Heart left ventricle (tissue), 16 donors: ENCODE results near the gene DRGX. TPM values are rescaled to one million over a fixed set of nuclear protein-coding genes. Genes with fewer than 3 reads are reported as not detected.

Experiments used
- ATAC-seq, 4 donors: fragments of 200-7000 bp; cut with Tn5 transposase; one replicate each; pipeline ENCODE4 v1.9.1; 2020 to 2022; ENCODE audit warnings: moderate library complexity in 4 of 4, mild to moderate bottlenecking in 3 of 4, moderate number of reproducible peaks in 1 of 4
- DNase-seq, 5 donors: peaks; one replicate each; pipeline ENCODE4 v3.0.0-alpha.2; 2020
- H3K27ac ChIP-seq, 12 donors: fragments of 200-600 bp; sonication (generic) in 4 of 12; one replicate each; pipeline versions ENCODE4 v1.5.0 to v1.8.0; 2016 to 2022; ENCODE audit warnings: mild to moderate bottlenecking in 2 of 12
- H3K27me3 ChIP-seq, 9 donors: fragments of 200-600 bp; sonication (generic) in 2 of 9; one replicate each; pipeline versions ENCODE4 v1.5.1 to v1.8.0; 2016 to 2022; ENCODE audit warnings: mild to moderate bottlenecking in 3 of 9
- H3K36me3 ChIP-seq, 9 donors: fragments of 200-600 bp; sonication (generic) in 2 of 9; one replicate each; pipeline versions ENCODE4 v1.5.0 to v1.8.0; 2018 to 2022; ENCODE audit warnings: mild to moderate bottlenecking in 2 of 9
- H3K4me1 ChIP-seq, 12 donors: fragments of 200-600 bp; sonication (generic) in 4 of 12; one replicate each; pipeline versions ENCODE4 v1.5.0 to v1.8.0; 2016 to 2022; ENCODE audit warnings: mild to moderate bottlenecking in 3 of 12
- H3K4me3 ChIP-seq, 12 donors: fragments of 200-600 bp; sonication (generic) in 4 of 12; one replicate each; pipeline versions ENCODE4 v1.5.0 to v1.8.0; 2017 to 2022; ENCODE audit warnings: mild to moderate bottlenecking in 9 of 12, moderate library complexity in 4 of 12
- H3K9me3 ChIP-seq, 12 donors: fragments of 200-600 bp; sonication (generic) in 4 of 12; one replicate each; pipeline versions ENCODE4 v1.5.0 to v1.8.0; 2016 to 2022; ENCODE audit warnings: mild to moderate bottlenecking in 1 of 12
- POLR2A ChIP-seq, 2 donors: fragments of 450-650 bp; IDR thresholded peaks; one replicate each; pipeline ENCODE4 v1.6.1; 2017; ENCODE audit warnings: antibody characterized with exemption in 2 of 2, mild to moderate bottlenecking in 2 of 2, moderate library complexity in 2 of 2
- WGBS, 4 donors: extraction: QIAGEN DNeasy Blood & Tissue Kit in 2 of 4; methylation state at CpG; one replicate each; pipeline versions ENCODE4 v1.1.5 to v1.1.7; 2013 to 2018; 5-methylcytosine and 5-hydroxymethylcytosine counted together
- intact Hi-C, 10 donors: fragments of 100-400 bp; cut with DNase I; formaldehyde crosslinking; loops; one replicate each; pipeline versions ENCODE4 v1.11.1 to v1.14.2; 2022
- polyA plus RNA-seq, 2 donors: library from polyadenylated mRNA; stranded (reverse); fragments of 200-250 nt; gene quantifications; one replicate each; pipeline ENCODE4 v1.2.3, GENCODE V29; 2013
- total RNA-seq, 9 donors: library from RNA; depleted of rRNA in 2 of 9; stranded (reverse); fragments of >200 nt in 2 of 9; fragmentation: NEBNext Ultra II Directional in 3 of 9; extraction: Animal tissue kit (Norgen Biotek cat#: 25700) in 3 of 9; gene quantifications; one replicate each; pipeline versions ENCODE4 v1.1.0 to v1.2.4, GENCODE V29; 2016 to 2023
- TF ChIP-seq, protein P1 (sequence below), 12 donors: fragments of 200-600 bp; sonication (generic) in 4 of 12; IDR thresholded peaks; one replicate each; pipeline versions ENCODE4 v1.5.0 to v1.8.0; 2018 to 2022; ENCODE audit warnings: antibody characterized with exemption in 12 of 12, mild to moderate bottlenecking in 5 of 12
- donor health status: ischemic (EF 13 %, LVEDD 7.1; RV severe dilation, severe dysfunction).
- donor health status: healthy with polysubstance abuse.
- donor health status: DM: no; HTN: yes; CAD: no.
- donor health status: DM: no; HTN: no; CAD: no.
- donor health status: ischemic (EF 25% LVEDD 6.9; RV normal size, moderate dysfunction).
- donor health status: ischemic (EF 25% LVEDD 5.7; RV mildly dilated, moderate dysfunction).
- donor health status: healthy.
- donor health status: DM: yes; HTN: yes; CAD: no.
- donor health status: ischemic (EF 35%, LVEDD 5.7; RV mildly dilated, moderate dysfunction).
- donor health status: nonischemic (EF 11% LVEDD 7.7; RV severe dilation, severe dysfunction).
- donor health status: DM: yes; HTN: yes; CAD: no.
- donor health status: PGD.
- donor health status: ischemic (EF 29% LVEDD 5.4; RV normal size, mild dysfunction).
- donor health status: nonischemic (EF 23%, LVEDD 6.1; RV moderate dilation, normal function).

DRGX gene
- total and polyA plus RNA-seq, 11 donors, result not detected

DNA sequence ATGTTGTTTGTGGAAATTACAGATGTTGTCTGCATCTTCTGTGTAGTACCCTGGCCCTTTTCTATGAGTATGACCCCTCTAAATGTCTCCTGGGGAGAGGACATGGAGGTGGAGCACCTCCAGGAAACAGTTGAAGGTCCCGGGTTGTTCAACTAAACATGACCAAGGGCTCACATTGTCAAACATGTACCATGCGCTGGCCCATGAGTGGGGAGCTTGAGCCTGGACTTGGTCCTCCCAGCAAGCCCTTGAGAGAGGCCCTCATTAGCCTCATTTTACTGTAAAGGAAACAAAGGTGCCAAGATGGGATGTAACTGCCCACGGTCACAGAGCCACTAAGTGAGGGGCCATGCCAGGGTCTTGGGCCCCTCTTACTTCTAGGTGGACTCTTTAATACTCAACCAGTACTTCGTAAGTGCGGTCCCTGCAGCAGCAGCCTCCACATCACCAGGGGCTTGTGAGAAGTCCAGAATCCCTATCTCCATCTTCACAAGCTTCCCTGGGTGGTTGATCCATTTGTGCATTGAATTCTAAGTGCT lies 65.7 kb downstream of the DRGX start:
- Histone ChIP-seq H3K27me3 (no peaks in the 10 kb centered on the region), H3K4me1 (peaks cover 0 to 5% (median 0%) of the 10 kb centered on the region in 12 donors), H3K27ac (no peak overlapping the region), H3K4me3 (no peak overlapping the region), H3K36me3 (peaks cover 0 to 16% (median 3%) of the 10 kb centered on the region in 9 donors), H3K9me3 (no peaks in the 10 kb centered on the region)
- ATAC-seq (no peak), DNase-seq (peak in 1 of 5 donors; percentile 3)
- intact Hi-C loops, result no loop called here
- TF ChIP-seq POLR2A (IDR thresholded peaks at IDR 0.05), result no peak
- TF ChIP-seq, protein P1, sequence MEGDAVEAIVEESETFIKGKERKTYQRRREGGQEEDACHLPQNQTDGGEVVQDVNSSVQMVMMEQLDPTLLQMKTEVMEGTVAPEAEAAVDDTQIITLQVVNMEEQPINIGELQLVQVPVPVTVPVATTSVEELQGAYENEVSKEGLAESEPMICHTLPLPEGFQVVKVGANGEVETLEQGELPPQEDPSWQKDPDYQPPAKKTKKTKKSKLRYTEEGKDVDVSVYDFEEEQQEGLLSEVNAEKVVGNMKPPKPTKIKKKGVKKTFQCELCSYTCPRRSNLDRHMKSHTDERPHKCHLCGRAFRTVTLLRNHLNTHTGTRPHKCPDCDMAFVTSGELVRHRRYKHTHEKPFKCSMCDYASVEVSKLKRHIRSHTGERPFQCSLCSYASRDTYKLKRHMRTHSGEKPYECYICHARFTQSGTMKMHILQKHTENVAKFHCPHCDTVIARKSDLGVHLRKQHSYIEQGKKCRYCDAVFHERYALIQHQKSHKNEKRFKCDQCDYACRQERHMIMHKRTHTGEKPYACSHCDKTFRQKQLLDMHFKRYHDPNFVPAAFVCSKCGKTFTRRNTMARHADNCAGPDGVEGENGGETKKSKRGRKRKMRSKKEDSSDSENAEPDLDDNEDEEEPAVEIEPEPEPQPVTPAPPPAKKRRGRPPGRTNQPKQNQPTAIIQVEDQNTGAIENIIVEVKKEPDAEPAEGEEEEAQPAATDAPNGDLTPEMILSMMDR (IDR thresholded peaks at IDR 0.05), result no peak
- 91 to 94% (median 92%) methylated on average over 5 of the region's 5 CpGs for WGBS, 4 donors

DNA sequence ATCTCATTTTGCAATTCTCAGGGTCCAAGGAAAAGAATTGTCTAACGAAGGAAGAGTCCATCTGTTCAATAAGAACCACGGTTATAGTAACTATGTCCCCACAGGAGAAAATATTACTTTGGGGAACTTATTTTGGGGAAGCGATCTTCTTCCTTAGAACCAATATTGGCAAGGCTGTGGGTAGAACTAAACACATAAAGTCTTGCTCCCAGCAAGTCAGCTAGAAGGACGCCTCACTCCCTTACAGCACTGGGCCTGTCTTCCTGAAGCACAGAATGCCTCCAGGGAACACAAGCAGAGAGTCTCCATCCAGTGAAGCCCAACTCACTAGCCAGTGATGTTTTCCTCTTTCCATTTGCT lies 66.8 kb downstream of the DRGX start:
- WGBS, 4 donors, result 73 to 87% (median 85%) methylated on average over 4 of the region's 4 CpGs
- Histone ChIP-seq H3K4me1 (peaks cover 0 to 9% (median 0%) of the 10 kb centered on the region in 12 donors), H3K27me3 (no peaks in the 10 kb centered on the region), H3K36me3 (peaks cover 0 to 27% (median 9%) of the 10 kb centered on the region in 9 donors), H3K9me3 (no peaks in the 10 kb centered on the region), H3K4me3 (no peak overlapping the region), H3K27ac (no peak overlapping the region)
- no peak for TF ChIP-seq POLR2A (IDR thresholded peaks at IDR 0.05)
- TF ChIP-seq, protein P1 (IDR thresholded peaks at IDR 0.05), result no peak
- DNase-seq (peak in 1 of 5 donors; percentile 5), ATAC-seq (no peak)
- intact Hi-C loops, result no loop called here

DNA sequence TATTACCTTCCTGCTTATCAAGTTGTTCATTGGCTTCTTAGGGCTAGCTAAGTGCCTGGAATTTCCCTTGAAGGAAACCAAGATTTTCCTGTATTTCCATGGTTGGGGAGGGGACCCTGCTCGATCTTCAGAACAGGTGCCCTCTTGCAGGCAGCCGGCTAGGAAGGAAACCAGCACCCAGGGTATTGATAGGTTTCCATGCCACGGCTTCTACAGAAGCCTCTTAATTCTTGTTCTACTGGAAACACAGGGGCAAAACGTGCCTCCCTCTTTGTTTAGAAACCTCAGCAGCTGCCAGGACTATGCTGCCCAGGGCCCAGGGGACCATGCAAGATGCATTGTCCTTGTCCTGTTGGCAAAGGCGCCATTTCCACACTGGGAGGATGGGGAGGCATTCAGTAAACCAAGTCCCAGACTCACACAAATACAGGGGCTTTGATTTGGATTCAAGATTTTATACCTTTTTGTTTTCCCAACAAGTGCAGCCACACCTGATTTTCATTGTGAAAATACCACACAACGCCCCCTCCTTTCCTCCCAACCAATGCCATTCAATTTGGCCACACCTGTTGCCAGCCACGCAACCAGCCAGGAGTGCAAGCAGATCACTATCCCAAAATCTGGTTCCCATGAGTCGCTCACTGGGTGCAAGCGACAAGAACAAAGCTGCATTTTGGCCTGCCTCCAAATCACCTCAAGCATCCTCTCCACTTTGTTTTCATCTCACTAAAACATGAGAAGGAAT lies 67.3 kb downstream of the DRGX start:
- DNase-seq, result peak in 1 of 5 donors; percentile 12
- Histone ChIP-seq H3K4me3 (no peak overlapping the region), H3K27ac (no peak overlapping the region), H3K27me3 (no peaks in the 10 kb centered on the region), H3K36me3 (peaks cover 0 to 27% (median 9%) of the 10 kb centered on the region in 9 donors), H3K9me3 (no peaks in the 10 kb centered on the region), H3K4me1 (peaks cover 0 to 14% (median under 1%) of the 10 kb centered on the region in 12 donors)
- ATAC-seq, result no peak
- WGBS, 4 donors, result 76 to 81% (median 80%) methylated on average over 9 of the region's 9 CpGs
- intact Hi-C loops, result no loop called here
- TF ChIP-seq, protein P1 (IDR thresholded peaks at IDR 0.05), result no peak
- TF ChIP-seq POLR2A (IDR thresholded peaks at IDR 0.05), result no peak

DNA sequence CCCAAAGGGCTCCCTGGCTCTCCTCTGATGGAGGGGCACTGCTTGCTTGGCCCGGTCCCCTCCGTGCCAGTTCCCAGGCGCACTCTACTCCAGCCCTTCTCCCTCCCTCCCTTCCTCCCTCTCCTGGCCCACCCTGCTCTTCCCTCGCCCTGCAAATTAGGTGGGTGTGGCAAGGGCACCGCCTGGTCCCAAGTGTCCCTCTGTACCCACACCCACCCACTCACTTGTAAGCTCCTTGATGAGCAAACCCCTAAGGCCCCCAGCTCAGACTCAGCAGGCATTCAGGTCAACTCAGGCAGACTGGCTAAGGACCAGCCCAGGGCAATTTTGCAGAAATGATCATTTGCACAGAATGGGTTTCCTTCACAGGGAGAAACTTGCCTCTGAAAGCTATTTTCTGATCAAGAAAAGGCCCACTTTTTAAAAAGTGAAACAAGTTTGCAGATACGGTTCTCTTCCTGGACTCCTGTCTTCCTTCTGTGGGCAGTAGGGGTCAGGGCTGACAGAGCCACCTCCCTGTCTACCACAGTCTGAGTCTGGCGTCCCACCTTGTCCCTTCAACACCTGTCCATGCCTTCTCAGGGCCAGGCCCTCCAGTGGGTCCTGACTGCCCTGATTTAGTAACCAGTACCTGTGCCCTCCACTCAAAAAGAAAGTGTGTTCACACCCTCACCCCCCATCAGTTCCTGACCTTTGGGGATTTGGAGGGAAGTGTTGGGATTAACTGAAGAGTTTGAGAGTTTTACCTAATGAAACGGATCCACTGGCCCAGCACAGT lies 68.7 kb downstream of the DRGX start:
- Histone ChIP-seq H3K4me1 (peaks cover 0 to 27% (median 8%) of the 10 kb centered on the region in 12 donors), H3K27ac (no peak overlapping the region), H3K36me3 (peaks cover 0 to 32% (median 9%) of the 10 kb centered on the region in 9 donors), H3K9me3 (no peaks in the 10 kb centered on the region), H3K4me3 (no peak overlapping the region), H3K27me3 (no peaks in the 10 kb centered on the region)
- ATAC-seq (no peak), DNase-seq (peak in 1 of 5 donors; percentile 5)
- intact Hi-C loops, result no loop called here
- 85 to 91% (median 87%) methylated on average over 8 of the region's 8 CpGs for WGBS, 4 donors
- TF ChIP-seq, protein P1 (IDR thresholded peaks at IDR 0.05), result no peak
- no peak for TF ChIP-seq POLR2A (IDR thresholded peaks at IDR 0.05)
